Measurements from ENCODE around the gene RTN4R.

RTN4R gene

DNA sequence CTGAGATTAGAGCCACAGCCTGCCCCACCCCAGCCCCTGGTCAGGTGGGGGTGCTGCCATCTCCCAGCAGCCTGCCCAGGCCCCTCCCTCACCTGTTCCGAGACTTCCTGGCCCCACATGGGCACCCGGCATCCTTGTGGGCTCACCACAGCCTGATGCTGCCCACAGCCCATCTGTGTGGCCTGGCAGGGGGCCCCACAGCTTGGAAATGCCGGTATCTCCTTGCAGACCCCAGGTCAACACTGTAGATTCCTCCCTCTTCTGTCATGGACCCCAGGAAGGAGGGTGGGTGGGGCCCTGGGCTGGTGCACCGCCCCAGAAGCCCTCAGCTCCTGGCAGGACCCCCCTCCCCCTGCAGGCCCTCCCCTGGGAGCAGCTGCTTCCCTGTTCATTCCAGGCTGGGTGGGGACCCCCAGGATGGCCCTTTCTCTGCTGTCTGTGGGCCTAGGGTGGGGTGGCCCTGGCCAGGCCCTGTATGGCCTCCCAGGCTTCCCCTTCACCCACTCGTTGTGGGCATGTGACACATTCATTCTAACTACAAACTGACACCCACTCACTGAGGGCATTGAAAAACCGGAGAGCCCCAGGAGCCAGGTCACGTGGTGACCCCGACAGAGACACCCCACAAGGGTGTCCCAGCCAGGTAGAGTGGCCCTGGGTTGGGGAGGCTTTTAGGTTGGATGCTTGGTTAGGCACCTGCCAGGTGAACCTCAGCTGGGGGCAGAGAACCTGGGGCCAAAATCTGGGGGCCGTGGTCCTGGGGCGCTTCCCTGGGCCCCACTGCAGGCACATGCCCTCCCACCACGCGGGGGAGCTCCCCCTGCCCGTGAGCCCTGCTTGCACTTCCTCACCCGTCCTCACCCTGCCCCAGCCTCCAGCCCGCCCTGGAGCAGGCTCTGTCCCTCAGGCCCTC is 73.2 kb downstream of the RTN4R start:
- DNase-seq, result no peak

DNA sequence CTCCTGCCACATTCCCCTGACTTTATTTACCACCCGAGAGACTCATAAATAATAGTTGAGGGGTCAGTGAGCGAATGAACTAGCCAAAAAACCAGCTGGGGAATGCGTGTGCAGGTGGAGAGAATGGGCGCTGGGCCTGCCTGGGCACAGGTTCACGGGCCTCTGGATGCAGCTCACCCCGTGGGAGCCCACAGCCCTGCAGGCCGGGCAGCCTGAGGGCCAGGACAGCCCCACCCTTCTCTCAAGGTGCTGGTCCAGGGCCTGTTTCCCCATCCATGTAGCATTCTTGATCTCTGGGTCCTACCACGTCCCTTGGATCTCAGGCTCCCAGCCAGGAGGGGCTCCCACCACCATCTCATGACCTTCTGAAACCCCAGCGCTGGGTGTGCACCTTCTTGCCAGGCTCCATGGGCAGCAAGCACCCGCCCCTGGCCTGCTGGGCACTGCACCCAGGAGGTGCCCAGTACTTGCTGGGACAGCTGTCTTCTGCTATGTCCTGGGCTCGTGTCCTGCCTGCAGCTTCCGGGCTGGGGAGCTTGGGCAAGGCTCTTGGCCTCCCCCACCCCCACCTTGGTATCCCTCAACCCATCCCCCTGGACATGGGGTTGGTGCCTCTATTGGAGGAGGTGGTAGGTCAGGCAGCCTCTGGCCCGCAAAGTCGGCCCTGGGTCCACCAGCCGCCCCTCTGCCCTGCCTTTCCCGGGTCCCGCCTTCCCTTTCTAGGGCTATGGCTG is 74.2 kb downstream of the RTN4R start:
- no peak for DNase-seq

DNA sequence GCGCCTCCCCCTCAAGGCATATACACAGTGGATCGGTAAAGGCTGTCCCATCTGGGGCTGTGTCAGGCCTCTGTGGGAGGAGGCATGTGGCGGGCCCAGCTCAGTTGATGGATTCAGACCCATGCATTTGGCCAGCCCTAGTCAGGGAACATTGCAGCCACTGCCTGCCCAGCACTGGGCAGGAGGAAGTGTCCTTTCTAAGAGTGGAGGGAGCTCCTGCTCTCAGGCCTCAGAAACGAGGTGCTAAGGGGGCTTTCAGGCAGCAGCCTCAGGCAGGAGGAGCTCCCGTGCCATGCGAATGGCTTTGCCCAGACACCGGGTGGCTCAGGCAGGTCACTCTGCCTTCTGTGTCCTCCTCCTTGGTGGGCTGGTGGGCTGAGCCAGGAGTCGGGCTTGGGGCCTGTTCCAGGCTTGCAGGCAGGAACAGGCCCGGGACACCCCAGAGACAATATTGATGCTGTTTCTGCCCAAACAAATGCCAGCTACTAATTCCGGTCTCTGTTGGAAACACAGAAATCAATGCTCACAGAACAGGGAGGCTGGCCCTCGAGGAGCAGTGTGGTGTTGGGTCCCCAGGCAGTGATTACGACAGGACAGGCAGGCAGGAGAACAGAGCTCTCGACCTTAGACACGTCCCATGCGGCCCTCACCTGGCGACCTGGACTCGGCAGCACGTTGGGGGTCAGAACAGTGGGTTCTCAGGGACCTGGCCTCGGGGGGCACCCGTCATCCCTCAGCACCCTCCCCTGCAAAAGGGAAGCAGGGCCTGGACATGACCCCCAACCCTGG is 75.0 kb downstream of the RTN4R start:
- no peak for DNase-seq

DNA sequence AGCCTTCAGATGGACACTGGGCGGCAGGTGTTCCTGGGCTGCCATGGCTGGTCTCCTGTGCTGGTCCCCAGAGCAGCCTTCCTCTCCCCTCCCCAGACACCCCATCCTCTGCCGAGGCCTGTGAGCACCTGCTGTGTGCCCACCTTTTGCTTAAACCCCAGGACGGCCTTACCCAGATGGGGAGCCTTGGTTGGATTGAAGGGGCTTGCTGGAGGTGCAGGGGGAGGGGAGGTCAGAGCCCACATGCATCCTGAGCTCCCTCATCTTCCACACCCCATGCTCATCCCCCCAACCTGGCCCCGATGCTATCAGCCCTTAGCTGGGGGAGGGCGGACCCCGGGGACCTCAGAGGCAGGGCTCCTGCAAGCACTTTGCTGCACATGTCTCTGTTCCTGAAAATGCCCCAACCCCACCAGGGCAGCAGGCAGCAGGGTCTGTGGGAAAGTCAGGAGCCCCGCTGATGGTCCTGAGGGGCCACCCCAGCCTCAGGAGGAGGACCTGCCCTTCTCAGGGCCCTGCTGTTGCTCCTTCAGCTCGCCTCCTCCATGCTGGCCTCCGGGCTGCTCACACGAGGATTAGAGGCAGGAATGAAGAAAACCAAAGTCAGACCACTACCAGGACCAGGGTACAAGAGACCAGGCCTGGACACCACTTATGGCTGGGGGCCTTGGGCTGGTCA is 75.7 kb downstream of the RTN4R start:
- no peak for DNase-seq

DNA sequence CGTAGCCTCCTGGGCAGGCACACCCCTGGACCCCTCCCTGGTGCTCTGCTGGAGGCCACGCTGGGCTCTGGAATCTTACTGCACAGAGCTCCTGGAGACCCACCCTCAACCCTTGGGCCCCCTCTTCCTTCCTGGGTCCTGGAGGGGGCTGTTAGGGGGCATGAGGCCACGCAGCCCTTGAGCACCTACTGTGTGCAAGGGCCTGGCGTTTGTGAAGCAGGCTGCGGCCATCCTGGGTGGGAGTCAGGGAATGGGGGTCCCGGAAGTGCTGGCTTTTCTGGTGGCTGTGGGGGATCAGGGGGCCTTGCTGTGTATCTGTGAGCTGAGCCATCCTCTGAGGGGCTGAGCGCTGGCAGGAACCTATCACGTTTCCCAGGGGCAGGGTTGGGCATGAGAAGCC is 76.3 kb downstream of the RTN4R start:
- no peak for DNase-seq

Measured in NCI-H526 treated with DMSO at 0.1 percent for 48 hours (cell line).